Skeletal muscle cell (primary cell): ENCODE data around the gene ZNRF2.

Experiments
- DNase-seq: peaks from one replicate; pipeline ENCODE4 v3.0.0-alpha.2; 2010; ENCODE audit warnings: low read depth
- H3K4me3 ChIP-seq: 2 replicates; pipeline ENCODE4 v1.5.1; 2011; ENCODE audit warnings: low read depth, mild to moderate bottlenecking, control low read depth, low read length, moderate library complexity

ZNRF2 gene

GRCh38 chr7:30312178-30312577 is 27.8 kb downstream of the ZNRF2 start:
- no peak overlapping the region for H3K4me3 ChIP-seq
- no peak for DNase-seq

GRCh38 chr7:30313348-30313747 is 29.0 kb downstream of the ZNRF2 start:
- no peak for DNase-seq
- H3K4me3 ChIP-seq: no peak overlapping the region

GRCh38 chr7:30313793-30314192 is 29.4 kb downstream of the ZNRF2 start:
- DNase-seq: no peak
- H3K4me3 ChIP-seq: no peak overlapping the region

GRCh38 chr7:30315589-30315988 is 31.2 kb downstream of the ZNRF2 start:
- no peak overlapping the region for H3K4me3 ChIP-seq
- no peak for DNase-seq

GRCh38 chr7:30320392-30320791 is 36.0 kb downstream of the ZNRF2 start:
- DNase-seq: no peak
- H3K4me3 ChIP-seq: no peak overlapping the region

GRCh38 chr7:30321089-30321881 is 36.9 kb downstream of the ZNRF2 start:
- no peak for DNase-seq
- peak overlapping the region; percentile 9 for H3K4me3 ChIP-seq

- no peak for DNase-seq
Measured at GRCh38 chr7:30321882-30322192, 37.4 kb downstream of the ZNRF2 start.

GRCh38 chr7:30322271-30323005 is 38.0 kb downstream of the ZNRF2 start:
- H3K4me3 ChIP-seq: no peak overlapping the region
- no peak for DNase-seq

More at GRCh38 chr7:30321882-30322192, 37.4 kb downstream of the ZNRF2 start:
- peak overlapping the region; percentile 9 for H3K4me3 ChIP-seq

GRCh38 chr7:30323006-30323355 is 38.6 kb downstream of the ZNRF2 start:
- H3K4me3 ChIP-seq: no peak overlapping the region
- DNase-seq: no peak

- DNase-seq: no peak
Measured at GRCh38 chr7:30327813-30328212, 43.4 kb downstream of the ZNRF2 start.

GRCh38 chr7:30328381-30328780 is 44.0 kb downstream of the ZNRF2 start:
- no peak overlapping the region for H3K4me3 ChIP-seq
- DNase-seq: no peak

More at GRCh38 chr7:30327813-30328212, 43.4 kb downstream of the ZNRF2 start:
- no peak overlapping the region for H3K4me3 ChIP-seq

- DNase-seq: no peak
- H3K4me3 ChIP-seq: no peak overlapping the region
Measured at GRCh38 chr7:30329716-30330115, 45.3 kb downstream of the ZNRF2 start.

- no peak overlapping the region for H3K4me3 ChIP-seq
- no peak for DNase-seq
Measured at GRCh38 chr7:30330134-30331111, 46.0 kb downstream of the ZNRF2 start.

- no peak overlapping the region for H3K4me3 ChIP-seq
- DNase-seq: no peak
Measured at GRCh38 chr7:30331338-30331737, 46.9 kb downstream of the ZNRF2 start.

- no peak overlapping the region for H3K4me3 ChIP-seq
- DNase-seq: no peak
Measured at GRCh38 chr7:30332549-30332948, 48.2 kb downstream of the ZNRF2 start.

GRCh38 chr7:30335763-30336487 is 51.5 kb downstream of the ZNRF2 start:
- no peak for DNase-seq
- H3K4me3 ChIP-seq: no peak overlapping the region

GRCh38 chr7:30344513-30344912 is 60.1 kb downstream of the ZNRF2 start:
- DNase-seq: no peak
- H3K4me3 ChIP-seq: no peak overlapping the region

- DNase-seq: no peak
- H3K4me3 ChIP-seq: no peak overlapping the region
Measured at GRCh38 chr7:30347226-30348082, 63.1 kb downstream of the ZNRF2 start.
